ENCODE results near the gene IGSF5.
"Not testable (repeated sequence)": the region's sequence is repeated elsewhere in the genome, so short reads cannot be mapped to it uniquely, and the experiment has no call there.

Gene IGSF5

DNA sequence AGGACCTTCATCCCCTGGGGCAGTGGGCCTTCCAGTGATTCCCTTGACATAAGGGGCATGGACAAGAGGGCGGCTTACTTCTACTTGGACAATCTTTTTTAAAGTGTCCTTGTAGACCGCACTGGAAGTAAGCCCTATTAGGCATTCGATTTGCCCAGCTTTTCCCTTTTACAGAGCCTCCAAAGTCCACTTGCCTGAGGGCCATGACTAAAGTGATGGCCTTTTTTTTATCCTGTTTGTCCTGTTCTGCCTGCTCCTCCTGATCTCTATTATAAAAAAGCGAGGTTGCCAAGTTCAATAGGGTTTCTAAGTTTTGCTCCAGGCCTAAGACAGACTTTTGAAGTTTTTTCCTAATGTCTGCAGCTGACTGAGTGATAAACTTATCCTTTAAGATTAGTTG is 2.4 kb upstream of the IGSF5 start:
- H3K27ac ChIP-seq (ENCODE audit: extremely low read depth, low read depth, low read length); H3K4me1 ChIP-seq (ENCODE audit: control insufficient read depth, insufficient read depth, low read length); H3K9me3 ChIP-seq (ENCODE audit: control insufficient read depth, insufficient read depth, low read depth, low read length); POLR2A ChIA-PET; CTCF ChIA-PET; H3K36me3 ChIP-seq (ENCODE audit: control insufficient read depth in 2 of 2, insufficient read depth in 1 of 2, low read length in 2 of 2); H3K4me3 ChIP-seq (ENCODE audit: low read depth, low read length): not testable (repeated sequence)

DNA sequence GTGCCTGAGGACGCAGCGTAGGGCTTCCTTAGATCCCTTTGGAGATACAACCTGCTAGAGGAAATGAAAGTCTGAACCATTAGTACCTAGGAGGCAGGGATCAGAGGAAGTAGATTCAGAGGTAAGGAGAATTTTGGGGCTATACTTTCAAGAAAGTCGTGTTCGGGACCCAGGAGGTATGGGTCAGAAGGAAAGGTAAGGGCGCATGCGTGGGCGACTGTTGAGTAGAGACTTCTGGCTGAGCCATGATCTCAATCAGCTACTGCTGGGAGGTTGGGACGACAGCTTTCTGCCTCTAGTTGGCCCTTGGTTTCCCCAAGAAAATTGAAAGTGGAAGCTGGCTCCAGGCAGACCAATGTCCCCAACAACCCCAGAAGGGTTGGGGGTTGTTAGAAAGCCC is 349 bp downstream of the IGSF5 start:
- CTCF ChIA-PET; H3K4me3 ChIP-seq (ENCODE audit: low read depth, low read length); POLR2A ChIA-PET; H3K4me1 ChIP-seq (ENCODE audit: control insufficient read depth, insufficient read depth, low read length); H3K9me3 ChIP-seq (ENCODE audit: control insufficient read depth, insufficient read depth, low read depth, low read length); H3K27ac ChIP-seq (ENCODE audit: extremely low read depth, low read depth, low read length); H3K36me3 ChIP-seq (ENCODE audit: control insufficient read depth in 2 of 2, insufficient read depth in 1 of 2, low read length in 2 of 2): not testable (repeated sequence)

DNA sequence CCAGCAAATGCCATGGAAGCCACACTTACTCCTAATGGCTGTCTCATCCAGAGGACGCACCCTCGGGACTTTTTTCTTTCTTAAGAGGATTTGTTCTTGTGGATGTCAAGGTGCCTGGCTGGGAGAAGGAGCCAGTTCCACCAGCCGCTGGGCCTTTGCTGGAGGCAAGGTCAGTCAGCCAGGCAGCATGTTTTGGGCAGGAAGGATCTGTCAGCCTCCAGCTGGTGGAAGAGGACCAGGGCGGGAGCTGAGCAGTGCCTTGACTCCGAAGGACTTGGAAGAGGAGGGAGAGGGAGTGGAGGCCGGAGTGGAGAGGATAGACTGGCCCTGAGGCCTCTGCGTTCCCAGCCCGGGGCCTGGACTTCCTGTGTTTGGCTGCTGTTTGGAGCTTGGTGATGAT is 5.7 kb downstream of the IGSF5 start:
- POLR2A ChIA-PET = no interaction called here
- no peak for TF ChIP-seq ZNF747 (tag by site-specific recombination; IDR thresholded peaks at IDR 0.05)
- no peak for TF ChIP-seq MEIS1 (CRISPR knock-in tag; IDR thresholded peaks at IDR 0.05; ENCODE audit: borderline replicate concordance)
- TF ChIP-seq ZNF610 (tag by site-specific recombination; IDR thresholded peaks at IDR 0.05; ENCODE audit: borderline replicate concordance) = no peak
- TF ChIP-seq ZNF202 (tag by site-specific recombination; IDR thresholded peaks at IDR 0.05; ENCODE audit: borderline replicate concordance) = no peak
- TF ChIP-seq GFI1B (tag by site-specific recombination; IDR thresholded peaks at IDR 0.05) = no peak
- TF ChIP-seq YY2 (tag by site-specific recombination; IDR thresholded peaks at IDR 0.05) = no peak
- no peak for TF ChIP-seq ZNF324 (tag by site-specific recombination; IDR thresholded peaks at IDR 0.05)
- TF ChIP-seq, protein P1, sequence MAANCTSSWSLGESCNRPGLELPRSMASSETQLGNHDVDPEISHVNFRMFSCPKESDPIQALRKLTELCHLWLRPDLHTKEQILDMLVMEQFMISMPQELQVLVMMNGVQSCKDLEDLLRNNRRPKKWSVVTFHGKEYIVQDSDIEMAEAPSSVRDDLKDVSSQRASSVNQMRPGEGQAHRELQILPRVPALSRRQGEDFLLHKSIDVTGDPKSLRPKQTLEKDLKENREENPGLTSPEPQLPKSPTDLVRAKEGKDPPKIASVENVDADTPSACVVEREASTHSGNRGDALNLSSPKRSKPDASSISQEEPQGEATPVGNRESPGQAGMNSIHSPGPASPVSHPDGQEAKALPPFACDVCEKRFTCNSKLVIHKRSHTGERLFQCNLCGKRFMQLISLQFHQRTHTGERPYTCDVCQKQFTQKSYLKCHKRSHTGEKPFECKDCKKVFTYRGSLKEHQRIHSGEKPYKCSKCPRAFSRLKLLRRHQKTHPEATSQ (tag by site-specific recombination; IDR thresholded peaks at IDR 0.05) = no peak
- TF ChIP-seq, protein P2, sequence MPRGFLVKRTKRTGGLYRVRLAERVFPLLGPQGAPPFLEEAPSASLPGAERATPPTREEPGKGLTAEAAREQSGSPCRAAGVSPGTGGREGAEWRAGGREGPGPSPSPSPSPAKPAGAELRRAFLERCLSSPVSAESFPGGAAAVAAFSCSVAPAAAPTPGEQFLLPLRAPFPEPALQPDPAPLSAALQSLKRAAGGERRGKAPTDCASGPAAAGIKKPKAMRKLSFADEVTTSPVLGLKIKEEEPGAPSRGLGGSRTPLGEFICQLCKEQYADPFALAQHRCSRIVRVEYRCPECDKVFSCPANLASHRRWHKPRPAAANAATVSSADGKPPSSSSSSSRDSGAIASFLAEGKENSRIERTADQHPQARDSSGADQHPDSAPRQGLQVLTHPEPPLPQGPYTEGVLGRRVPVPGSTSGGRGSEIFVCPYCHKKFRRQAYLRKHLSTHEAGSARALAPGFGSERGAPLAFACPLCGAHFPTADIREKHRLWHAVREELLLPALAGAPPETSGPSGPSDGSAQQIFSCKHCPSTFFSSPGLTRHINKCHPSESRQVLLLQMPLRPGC (tag by site-specific recombination; IDR thresholded peaks at IDR 0.05) = no peak
- no peaks in the 10 kb centered on the region for H3K4me1 ChIP-seq (ENCODE audit: control insufficient read depth, insufficient read depth, low read length)
- CTCF ChIA-PET = no interaction called here
- no peak overlapping the region for H3K27ac ChIP-seq (ENCODE audit: extremely low read depth, low read depth, low read length)
- H3K9me3 ChIP-seq (ENCODE audit: control insufficient read depth, insufficient read depth, low read depth, low read length) = no peaks in the 10 kb centered on the region
- H3K36me3 ChIP-seq (ENCODE audit: control insufficient read depth in 2 of 2, insufficient read depth in 1 of 2, low read length in 2 of 2) = no peaks in the 10 kb centered on the region
- H3K4me3 ChIP-seq (ENCODE audit: low read depth, low read length) = no peak overlapping the region

DNA sequence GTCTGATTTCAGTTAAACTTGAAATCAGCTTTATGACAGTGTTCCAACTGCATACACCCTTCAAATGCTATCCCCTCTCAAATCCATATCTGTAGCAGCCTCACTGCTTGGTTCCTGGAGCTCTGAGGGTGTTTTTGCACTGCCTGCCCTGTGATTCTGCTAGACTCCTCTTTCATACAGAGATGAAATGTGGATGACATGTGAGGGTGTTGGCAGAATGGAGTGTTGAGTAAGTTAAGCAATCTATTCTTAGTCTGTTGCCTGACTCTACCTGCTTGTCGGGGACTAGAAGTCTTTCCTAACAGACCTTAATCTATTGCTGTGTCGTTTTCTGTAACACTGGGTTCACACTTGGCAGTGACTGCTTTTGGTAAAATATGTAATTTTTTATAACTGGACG is 9.8 kb downstream of the IGSF5 start:
- ChIA-PET CTCF (no interaction called here), POLR2A (no interaction called here)
- H3K4me1 ChIP-seq (ENCODE audit: control insufficient read depth, insufficient read depth, low read length) = no peaks in the 10 kb centered on the region
- H3K27ac ChIP-seq (ENCODE audit: extremely low read depth, low read depth, low read length) = no peak overlapping the region
- TF ChIP-seq ZFP69B (tag by site-specific recombination; IDR thresholded peaks at IDR 0.05) (no peak), ZSCAN30 (tag by site-specific recombination; IDR thresholded peaks at IDR 0.05) (no peak)
- TF ChIP-seq, protein P3, sequence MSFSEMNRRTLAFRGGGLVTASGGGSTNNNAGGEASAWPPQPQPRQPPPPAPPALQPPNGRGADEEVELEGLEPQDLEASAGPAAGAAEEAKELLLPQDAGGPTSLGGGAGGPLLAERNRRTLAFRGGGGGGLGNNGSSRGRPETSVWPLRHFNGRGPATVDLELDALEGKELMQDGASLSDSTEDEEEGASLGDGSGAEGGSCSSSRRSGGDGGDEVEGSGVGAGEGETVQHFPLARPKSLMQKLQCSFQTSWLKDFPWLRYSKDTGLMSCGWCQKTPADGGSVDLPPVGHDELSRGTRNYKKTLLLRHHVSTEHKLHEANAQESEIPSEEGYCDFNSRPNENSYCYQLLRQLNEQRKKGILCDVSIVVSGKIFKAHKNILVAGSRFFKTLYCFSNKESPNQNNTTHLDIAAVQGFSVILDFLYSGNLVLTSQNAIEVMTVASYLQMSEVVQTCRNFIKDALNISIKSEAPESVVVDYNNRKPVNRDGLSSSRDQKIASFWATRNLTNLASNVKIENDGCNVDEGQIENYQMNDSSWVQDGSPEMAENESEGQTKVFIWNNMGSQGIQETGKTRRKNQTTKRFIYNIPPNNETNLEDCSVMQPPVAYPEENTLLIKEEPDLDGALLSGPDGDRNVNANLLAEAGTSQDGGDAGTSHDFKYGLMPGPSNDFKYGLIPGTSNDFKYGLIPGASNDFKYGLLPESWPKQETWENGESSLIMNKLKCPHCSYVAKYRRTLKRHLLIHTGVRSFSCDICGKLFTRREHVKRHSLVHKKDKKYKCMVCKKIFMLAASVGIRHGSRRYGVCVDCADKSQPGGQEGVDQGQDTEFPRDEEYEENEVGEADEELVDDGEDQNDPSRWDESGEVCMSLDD (tag by site-specific recombination; IDR thresholded peaks at IDR 0.05) = no peak
- no peak overlapping the region for H3K4me3 ChIP-seq (ENCODE audit: low read depth, low read length)
- no peaks in the 10 kb centered on the region for H3K9me3 ChIP-seq (ENCODE audit: control insufficient read depth, insufficient read depth, low read depth, low read length)
- no peaks in the 10 kb centered on the region for H3K36me3 ChIP-seq (ENCODE audit: control insufficient read depth in 2 of 2, insufficient read depth in 1 of 2, low read length in 2 of 2)
